HepG2 (cell line): ENCODE results near the gene C20orf204. TPM values are rescaled to one million over a fixed set of nuclear protein-coding genes. Genes with fewer than 3 reads are reported as not detected.

Experiments used
- ATAC-seq: fragments of 200-7000 bp; cut with Tn5 transposase; 3 replicates; pipeline ENCODE4 v1.9.1; 2020; ENCODE audit warnings: mild to moderate bottlenecking, moderate library complexity
- BruUV-seq: library from RNA; stranded (reverse); fragments of 400-500 nt; replicated peaks from 2 replicates; lab custom pipeline; 2021; lab: Mats Ljungman, UMichigan
- CTCF ChIA-PET: fragments of 300-600 bp; formaldehyde crosslinking; extraction: SDS; loops from one replicate; lab custom pipeline; 2021; ENCODE audit warnings: low total read pairs, inconsistent platforms, low intra/inter-chr PET ratio; lab: Yijun Ruan, JAX
- POLR2A ChIA-PET: fragments of 350-600 bp; sonication (Branson Sonifier 250); formaldehyde crosslinking; loops from one replicate; lab custom pipeline; 2020; ENCODE audit warnings: antibody characterized with exemption, inconsistent platforms; lab: Yijun Ruan, JAX
- DNase-seq: peaks from one replicate; pipeline ENCODE4 v3.0.0-alpha.2; 2015; ENCODE audit warnings: low spot score
- FAIRE-seq: peaks from 3 replicates; lab custom pipeline; 2011; peaks lifted over from hg19 to GRCh38; lab: Jason Lieb, UNC
- H2AFZ ChIP-seq: one replicate; pipeline ENCODE4 v1.6.1; 2011; ENCODE audit warnings: low read length, inconsistent platforms
- H3K27ac ChIP-seq: fragments of 300-600 bp; 3 replicates; pipeline ENCODE4 v1.8.0; 2011; ENCODE audit warnings: mixed run types, mild to moderate bottlenecking, mixed read lengths, low read length, inconsistent platforms; ENCODE audit not compliant: insufficient read depth; ENCODE audit errors: extremely low read length
- H3K27me3 ChIP-seq, 2 experiments: fragments of 200-600 bp in 1 of 2; 2 replicates in 1 of 2; 3 replicates in 1 of 2; pipeline versions ENCODE4 v1.6.0 to v1.8.0; 2011; ENCODE audit warnings: low read length in 2 of 2, mild to moderate bottlenecking in 2 of 2, moderate library complexity in 2 of 2, inconsistent platforms in 1 of 2; ENCODE audit not compliant: insufficient read depth in 2 of 2, control insufficient read depth in 1 of 2
- H3K36me3 ChIP-seq, 2 experiments: fragments of 200-600 bp in 1 of 2; replicated peaks in 1 of 2; 2 replicates in 1 of 2; 3 replicates in 1 of 2; pipeline versions ENCODE4 v1.5.1 to v1.8.0; 2011; ENCODE audit warnings: low read length in 2 of 2, inconsistent platforms in 1 of 2; ENCODE audit not compliant: insufficient read depth in 2 of 2, control insufficient read depth in 1 of 2
- H3K4me1 ChIP-seq: 2 replicates; pipeline ENCODE4 v1.5.1; 2012; ENCODE audit warnings: low read length, inconsistent platforms; ENCODE audit not compliant: insufficient read depth
- H3K4me2 ChIP-seq: 2 replicates; pipeline ENCODE4 v1.6.0; 2011; ENCODE audit warnings: low read depth, low read length, inconsistent platforms
- H3K4me3 ChIP-seq, 3 experiments: fragments of 200-600 bp in 1 of 3; sonication (generic), shearing (Covaris generic) in 1 of 3; replicated peaks in 1 of 3; 2 replicates each; pipeline ENCODE4 v1.5.1; 2011 to 2016; ENCODE audit warnings: low read length in 3 of 3, inconsistent platforms in 2 of 3, low read depth in 2 of 3, mild to moderate bottlenecking in 2 of 3, control low read depth in 1 of 3, mixed read lengths in 1 of 3; ENCODE audit not compliant: insufficient read depth in 1 of 3
- H3K79me2 ChIP-seq: one replicate; pipeline ENCODE4 v1.6.1; 2011; ENCODE audit warnings: low read length, inconsistent platforms; ENCODE audit not compliant: insufficient read depth
- H3K9ac ChIP-seq: 2 replicates; pipeline ENCODE4 v1.6.0; 2011; ENCODE audit warnings: mild to moderate bottlenecking, low read depth, low read length, inconsistent platforms; ENCODE audit not compliant: insufficient read depth
- H3K9me3 ChIP-seq: 2 replicates; pipeline ENCODE4 v1.5.1; 2012; ENCODE audit warnings: mild to moderate bottlenecking, low read length
- H4K20me1 ChIP-seq: 2 replicates; pipeline ENCODE4 v1.6.0; 2011; ENCODE audit warnings: inconsistent platforms, mild to moderate bottlenecking, low read length, moderate library complexity; ENCODE audit not compliant: insufficient read depth
- ARNTL ChIP-seq: sonication (generic); formaldehyde crosslinking; IDR thresholded peaks from 2 replicates; pipeline ENCODE4 v1.4.0; 2020; ENCODE audit warnings: mild to moderate bottlenecking, missing genetic modification reagents
- HOXD1 ChIP-seq: sonication (generic); formaldehyde crosslinking; IDR thresholded peaks from 2 replicates; pipeline ENCODE4 v1.5.0; 2020; ENCODE audit warnings: missing genetic modification reagents
- KLF16 ChIP-seq, 2 experiments: sonication (generic) in 1 of 2; formaldehyde crosslinking in 1 of 2; IDR thresholded peaks; 2 replicates each; pipeline versions ENCODE4 v1.6.1 to v1.8.0; 2016 to 2023; ENCODE audit warnings: missing genetic modification reagents in 2 of 2, missing compliant biosample characterization in 1 of 2
- NFE2L1 ChIP-seq: sonication (generic); formaldehyde crosslinking; IDR thresholded peaks from 2 replicates; pipeline ENCODE4 v1.4.0; 2020; ENCODE audit warnings: missing genetic modification reagents, mild to moderate bottlenecking, borderline replicate concordance
- TAF15 ChIP-seq: fragments of 200-400 bp; formaldehyde crosslinking; IDR thresholded peaks from one replicate; pipeline ENCODE4 v1.6.1; 2018; ENCODE audit warnings: mild to moderate bottlenecking, low read depth, low read length; ENCODE audit not compliant: poor library complexity, severe bottlenecking
- TGIF2 ChIP-seq: IDR thresholded peaks from 2 replicates; pipeline ENCODE4 v1.6.1; 2016; ENCODE audit warnings: control low read depth, missing compliant biosample characterization
- ZNF317 ChIP-seq: sonication (generic); formaldehyde crosslinking; IDR thresholded peaks from 2 replicates; pipeline ENCODE4 v1.5.0; 2020; ENCODE audit warnings: mild to moderate bottlenecking, missing genetic modification reagents
- ZSCAN21 ChIP-seq: sonication (generic); formaldehyde crosslinking; IDR thresholded peaks from 2 replicates; pipeline ENCODE4 v1.8.0; 2022; ENCODE audit warnings: mild to moderate bottlenecking, missing genetic modification reagents, moderate library complexity, borderline replicate concordance
- WGBS: methylation state at CpG from one replicate; pipeline ENCODE4 v1.1.6; 2017; ENCODE audit warnings: low lambda C conversion rate; 5-methylcytosine and 5-hydroxymethylcytosine counted together
- in situ Hi-C: cut with HindIII; loops from 2 replicates; pipeline ENCODE4 v1.10.0; 2017; ENCODE audit warnings: low pct_unique_long_range_greater_than_20kb; ENCODE audit not compliant: extremely low pct_ligation_motif_present
- intact Hi-C: fragments of 100-400 bp; cut with micrococcal nuclease; formaldehyde crosslinking; loops from one replicate; pipeline ENCODE4 v1.10.0; 2022; ENCODE audit not compliant: unreplicated experiment
- polyA plus RNA-seq, 8 experiments: library from polyadenylated mRNA; depleted of rRNA in 3 of 8; stranded (reverse) in 7 of 8; unstranded in 1 of 8; fragments of >200 nt; fragmentation: Illumina TruSeq in 4 of 8; extraction: Trizol in 4 of 8; gene quantifications; 2 replicates each; pipeline versions ENCODE4 v1.2.1 to v1.2.3, GENCODE V29; 2011 to 2016; ENCODE audit warnings: low read depth in 4 of 8, missing spikeins in 1 of 8, mixed read lengths in 1 of 8; ENCODE audit not compliant: insufficient read depth in 1 of 8
- total RNA-seq, 5 experiments: library from RNA; depleted of rRNA; stranded (reverse); fragments of >200 nt; fragmentation: Illumina TruSeq; extraction: Trizol; gene quantifications; 2 replicates each; pipeline ENCODE4 v1.2.3, GENCODE V29; 2016; ENCODE audit warnings: low read depth in 1 of 5
- TF ChIP-seq, protein P1 (sequence below), 2 experiments: sonication (generic) in 1 of 2; formaldehyde crosslinking in 1 of 2; IDR thresholded peaks; 2 replicates each; pipeline versions ENCODE4 v1.4.0 to v1.6.1; 2016 to 2020; ENCODE audit warnings: borderline replicate concordance in 1 of 2, low read depth in 1 of 2, mild to moderate bottlenecking in 1 of 2, missing genetic modification reagents in 1 of 2
- TF ChIP-seq, protein P2 (sequence below): sonication (generic); formaldehyde crosslinking; IDR thresholded peaks from 2 replicates; pipeline ENCODE4 v1.5.1; 2020; ENCODE audit warnings: mild to moderate bottlenecking, missing genetic modification reagents, borderline replicate concordance
- TF ChIP-seq, protein P3 (sequence below): sonication (generic); formaldehyde crosslinking; IDR thresholded peaks from 2 replicates; pipeline ENCODE4 v1.4.0; 2020; ENCODE audit warnings: missing genetic modification reagents, borderline replicate concordance

C20orf204 gene
- total and polyA plus RNA-seq, 2 of the 13 experiments (the other 11 are each of a cell fraction or from before 2014, with no cell fraction given): 22.1 to 80.0 TPM

DNA sequence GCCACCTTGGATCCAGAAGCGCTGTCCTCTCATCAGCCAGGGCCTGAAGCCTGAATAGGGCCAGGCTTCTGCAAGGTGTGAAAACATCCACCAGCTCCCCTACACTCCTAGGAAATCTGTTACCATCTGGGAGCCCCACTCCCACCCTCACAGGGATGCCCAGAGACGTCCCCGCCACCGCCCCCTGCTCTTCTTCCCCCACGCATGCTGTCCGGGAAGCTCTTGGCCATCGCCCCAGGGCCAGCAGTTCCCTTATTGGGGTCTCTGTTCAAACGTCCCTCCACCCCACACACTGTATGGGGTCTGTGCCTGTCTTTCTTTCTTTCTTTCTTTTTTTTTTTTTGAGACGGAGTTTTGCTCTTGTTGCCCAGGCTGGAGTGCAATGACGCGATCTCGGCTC, 39.6 kb downstream of the C20orf204 start:
- Histone ChIP-seq H2AFZ (no peak overlapping the region), H3K27me3 (no peaks in the 10 kb centered on the region), H3K36me3 (no peaks in the 10 kb centered on the region), H3K4me1 (peaks cover 22% of the 10 kb centered on the region), H3K9ac (no peak overlapping the region), H4K20me1 (no peaks in the 10 kb centered on the region), H3K4me3 (no peak overlapping the region), H3K9me3 (no peaks in the 10 kb centered on the region), H3K27ac (no peak overlapping the region), H3K4me2 (no peak overlapping the region), H3K79me2 (no peaks in the 10 kb centered on the region)
- no TSS peak for BruUV-seq
- 89% methylated on average over 12 of the region's 12 CpGs for WGBS
- ChIA-PET POLR2A (no interaction called here), CTCF (no interaction called here)
- intact Hi-C loops (no loop called here), in situ Hi-C loops (no loop called here)
- ATAC-seq (no peak), FAIRE-seq (no peak), DNase-seq (no peak)
- TF ChIP-seq, protein P1, sequence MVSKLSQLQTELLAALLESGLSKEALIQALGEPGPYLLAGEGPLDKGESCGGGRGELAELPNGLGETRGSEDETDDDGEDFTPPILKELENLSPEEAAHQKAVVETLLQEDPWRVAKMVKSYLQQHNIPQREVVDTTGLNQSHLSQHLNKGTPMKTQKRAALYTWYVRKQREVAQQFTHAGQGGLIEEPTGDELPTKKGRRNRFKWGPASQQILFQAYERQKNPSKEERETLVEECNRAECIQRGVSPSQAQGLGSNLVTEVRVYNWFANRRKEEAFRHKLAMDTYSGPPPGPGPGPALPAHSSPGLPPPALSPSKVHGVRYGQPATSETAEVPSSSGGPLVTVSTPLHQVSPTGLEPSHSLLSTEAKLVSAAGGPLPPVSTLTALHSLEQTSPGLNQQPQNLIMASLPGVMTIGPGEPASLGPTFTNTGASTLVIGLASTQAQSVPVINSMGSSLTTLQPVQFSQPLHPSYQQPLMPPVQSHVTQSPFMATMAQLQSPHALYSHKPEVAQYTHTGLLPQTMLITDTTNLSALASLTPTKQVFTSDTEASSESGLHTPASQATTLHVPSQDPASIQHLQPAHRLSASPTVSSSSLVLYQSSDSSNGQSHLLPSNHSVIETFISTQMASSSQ (IDR thresholded peaks at IDR 0.05; ENCODE audit: low read depth): no peak
- TF ChIP-seq, protein P1 (CRISPR knock-in tag; IDR thresholded peaks at IDR 0.05; ENCODE audit: borderline replicate concordance): no peak
- TF ChIP-seq, protein P2, sequence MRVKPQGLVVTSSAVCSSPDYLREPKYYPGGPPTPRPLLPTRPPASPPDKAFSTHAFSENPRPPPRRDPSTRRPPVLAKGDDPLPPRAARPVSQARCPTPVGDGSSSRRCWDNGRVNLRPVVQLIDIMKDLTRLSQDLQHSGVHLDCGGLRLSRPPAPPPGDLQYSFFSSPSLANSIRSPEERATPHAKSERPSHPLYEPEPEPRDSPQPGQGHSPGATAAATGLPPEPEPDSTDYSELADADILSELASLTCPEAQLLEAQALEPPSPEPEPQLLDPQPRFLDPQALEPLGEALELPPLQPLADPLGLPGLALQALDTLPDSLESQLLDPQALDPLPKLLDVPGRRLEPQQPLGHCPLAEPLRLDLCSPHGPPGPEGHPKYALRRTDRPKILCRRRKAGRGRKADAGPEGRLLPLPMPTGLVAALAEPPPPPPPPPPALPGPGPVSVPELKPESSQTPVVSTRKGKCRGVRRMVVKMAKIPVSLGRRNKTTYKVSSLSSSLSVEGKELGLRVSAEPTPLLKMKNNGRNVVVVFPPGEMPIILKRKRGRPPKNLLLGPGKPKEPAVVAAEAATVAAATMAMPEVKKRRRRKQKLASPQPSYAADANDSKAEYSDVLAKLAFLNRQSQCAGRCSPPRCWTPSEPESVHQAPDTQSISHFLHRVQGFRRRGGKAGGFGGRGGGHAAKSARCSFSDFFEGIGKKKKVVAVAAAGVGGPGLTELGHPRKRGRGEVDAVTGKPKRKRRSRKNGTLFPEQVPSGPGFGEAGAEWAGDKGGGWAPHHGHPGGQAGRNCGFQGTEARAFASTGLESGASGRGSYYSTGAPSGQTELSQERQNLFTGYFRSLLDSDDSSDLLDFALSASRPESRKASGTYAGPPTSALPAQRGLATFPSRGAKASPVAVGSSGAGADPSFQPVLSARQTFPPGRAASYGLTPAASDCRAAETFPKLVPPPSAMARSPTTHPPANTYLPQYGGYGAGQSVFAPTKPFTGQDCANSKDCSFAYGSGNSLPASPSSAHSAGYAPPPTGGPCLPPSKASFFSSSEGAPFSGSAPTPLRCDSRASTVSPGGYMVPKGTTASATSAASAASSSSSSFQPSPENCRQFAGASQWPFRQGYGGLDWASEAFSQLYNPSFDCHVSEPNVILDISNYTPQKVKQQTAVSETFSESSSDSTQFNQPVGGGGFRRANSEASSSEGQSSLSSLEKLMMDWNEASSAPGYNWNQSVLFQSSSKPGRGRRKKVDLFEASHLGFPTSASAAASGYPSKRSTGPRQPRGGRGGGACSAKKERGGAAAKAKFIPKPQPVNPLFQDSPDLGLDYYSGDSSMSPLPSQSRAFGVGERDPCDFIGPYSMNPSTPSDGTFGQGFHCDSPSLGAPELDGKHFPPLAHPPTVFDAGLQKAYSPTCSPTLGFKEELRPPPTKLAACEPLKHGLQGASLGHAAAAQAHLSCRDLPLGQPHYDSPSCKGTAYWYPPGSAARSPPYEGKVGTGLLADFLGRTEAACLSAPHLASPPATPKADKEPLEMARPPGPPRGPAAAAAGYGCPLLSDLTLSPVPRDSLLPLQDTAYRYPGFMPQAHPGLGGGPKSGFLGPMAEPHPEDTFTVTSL (CRISPR knock-in tag): no peak
- TF ChIP-seq NFE2L1 (CRISPR knock-in tag) (no peak), HOXD1 (CRISPR knock-in tag) (no peak), TGIF2 (CRISPR knock-in tag) (no peak), ARNTL (no peak), KLF16 (CRISPR knock-in tag; IDR thresholded peaks at IDR 0.05) (no peak), ZNF317 (CRISPR knock-in tag) (no peak), TAF15 (no peak), ZSCAN21 (CRISPR knock-in tag) (no peak)
- TF ChIP-seq, protein P3, sequence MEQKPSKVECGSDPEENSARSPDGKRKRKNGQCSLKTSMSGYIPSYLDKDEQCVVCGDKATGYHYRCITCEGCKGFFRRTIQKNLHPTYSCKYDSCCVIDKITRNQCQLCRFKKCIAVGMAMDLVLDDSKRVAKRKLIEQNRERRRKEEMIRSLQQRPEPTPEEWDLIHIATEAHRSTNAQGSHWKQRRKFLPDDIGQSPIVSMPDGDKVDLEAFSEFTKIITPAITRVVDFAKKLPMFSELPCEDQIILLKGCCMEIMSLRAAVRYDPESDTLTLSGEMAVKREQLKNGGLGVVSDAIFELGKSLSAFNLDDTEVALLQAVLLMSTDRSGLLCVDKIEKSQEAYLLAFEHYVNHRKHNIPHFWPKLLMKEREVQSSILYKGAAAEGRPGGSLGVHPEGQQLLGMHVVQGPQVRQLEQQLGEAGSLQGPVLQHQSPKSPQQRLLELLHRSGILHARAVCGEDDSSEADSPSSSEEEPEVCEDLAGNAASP (CRISPR knock-in tag): no peak
